RPMI8226 (cell line): Measurements from ENCODE around the gene JDP2.

Experiments used
- DNase-seq: peaks from one replicate; pipeline ENCODE4 v3.0.0-alpha.2; 2015

JDP2 gene

DNA sequence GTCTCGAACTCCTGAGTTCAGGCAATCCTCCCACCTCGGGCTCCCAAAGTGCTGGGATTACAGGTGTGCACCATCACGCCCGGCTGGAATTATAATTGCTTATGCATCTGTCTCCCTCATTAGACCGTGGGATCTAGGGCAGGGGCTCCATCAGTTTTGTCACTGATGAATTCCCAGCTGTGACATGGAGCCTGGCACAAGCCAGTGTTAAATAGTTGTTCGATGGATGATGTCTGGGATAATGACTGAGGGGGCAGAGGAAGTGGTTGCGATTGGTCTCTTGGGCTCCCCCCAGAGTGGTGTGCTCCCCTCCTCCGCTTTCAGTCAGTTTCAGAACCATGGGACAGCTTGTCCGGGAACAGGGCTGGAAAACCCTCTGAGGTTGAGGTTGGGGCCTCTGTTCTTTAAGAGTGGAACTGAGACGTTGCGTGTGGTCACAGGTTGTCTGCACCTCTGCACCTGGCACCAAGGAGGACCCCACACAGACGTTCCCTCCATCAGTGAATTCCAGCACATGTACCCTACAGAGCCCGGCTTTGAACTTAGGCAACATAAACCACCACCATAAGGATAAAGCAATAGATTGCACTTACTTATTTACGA is 63.7 kb downstream of the JDP2 start:
- no peak for DNase-seq

DNA sequence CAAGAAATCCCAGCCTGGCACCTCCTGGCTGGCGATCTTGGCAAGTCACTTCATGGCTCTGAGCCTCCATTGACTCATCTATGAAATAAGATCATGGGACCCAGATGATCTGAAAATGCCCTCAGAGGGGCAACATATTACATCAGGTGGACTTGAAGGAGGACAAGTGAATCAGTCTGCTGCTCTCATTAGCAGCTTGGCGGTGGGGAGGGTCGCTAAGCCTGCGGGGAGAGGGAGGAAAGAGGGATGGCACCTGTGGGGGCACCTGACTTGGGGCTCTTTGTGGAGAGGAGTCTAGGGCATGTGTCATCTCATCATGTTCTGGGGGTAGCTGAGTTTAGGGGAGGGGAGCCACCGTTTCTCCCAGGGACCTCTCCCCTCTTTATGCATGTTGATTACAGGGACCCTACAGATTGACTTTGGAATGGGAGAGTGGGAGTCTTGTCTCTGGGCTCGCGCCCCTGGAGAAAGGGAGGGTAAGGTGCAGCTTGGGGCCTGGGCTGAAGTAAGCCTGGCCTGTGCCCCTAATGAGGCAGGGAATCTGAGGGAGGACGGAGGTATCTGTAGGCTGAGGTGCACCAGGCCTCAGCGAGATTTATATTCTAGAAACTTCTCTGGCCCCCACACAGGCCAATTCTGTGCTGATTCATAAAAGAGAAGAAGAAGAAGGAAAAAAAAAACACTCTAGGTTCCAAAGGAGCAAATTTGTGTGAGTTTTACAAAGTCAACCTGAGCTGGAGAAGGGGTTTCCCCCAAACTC is 65.2 kb downstream of the JDP2 start:
- DNase-seq = no peak

DNA sequence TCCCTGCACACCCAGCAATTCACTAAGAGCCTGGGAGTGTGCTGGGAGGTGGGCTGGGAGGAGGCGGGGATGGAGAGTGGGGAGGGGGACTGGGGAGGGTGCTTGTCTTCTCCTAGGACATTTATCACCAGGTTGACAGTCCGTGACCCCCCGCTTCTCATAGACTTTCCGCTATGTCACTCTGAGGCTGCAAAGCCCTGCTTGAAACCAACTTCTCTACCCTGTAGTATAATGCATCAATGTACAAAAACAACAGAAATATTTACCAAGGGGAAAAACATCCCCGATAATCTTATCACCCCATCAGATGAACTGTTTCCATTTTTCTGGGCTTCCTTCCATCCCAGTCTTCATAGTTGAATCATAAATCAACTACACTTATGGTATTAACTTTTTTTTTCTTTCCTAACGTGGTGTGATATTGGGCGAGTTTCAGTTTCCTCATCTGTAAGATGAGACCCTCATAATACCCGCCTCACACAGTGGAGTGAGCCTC is 65.8 kb downstream of the JDP2 start:
- no peak for DNase-seq

DNA sequence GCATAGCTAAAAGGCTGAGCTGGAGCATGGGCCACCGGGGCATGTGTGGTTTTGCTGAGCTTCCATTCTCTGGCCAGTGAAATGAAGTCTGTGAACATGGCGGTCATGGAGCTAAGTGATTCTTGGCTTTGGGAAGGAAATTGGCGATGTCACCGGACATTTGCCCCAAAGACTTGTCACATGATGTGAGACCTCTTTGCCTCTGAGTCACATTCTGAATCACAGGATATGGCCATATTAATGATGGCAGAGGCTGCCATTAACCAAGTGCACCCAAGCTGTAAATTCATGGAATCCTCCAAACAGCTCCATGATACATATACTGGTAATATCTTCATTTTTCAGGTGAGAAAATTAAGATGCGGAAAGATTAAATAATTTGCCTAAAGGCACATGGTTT is 67.1 kb downstream of the JDP2 start:
- DNase-seq = no peak

DNA sequence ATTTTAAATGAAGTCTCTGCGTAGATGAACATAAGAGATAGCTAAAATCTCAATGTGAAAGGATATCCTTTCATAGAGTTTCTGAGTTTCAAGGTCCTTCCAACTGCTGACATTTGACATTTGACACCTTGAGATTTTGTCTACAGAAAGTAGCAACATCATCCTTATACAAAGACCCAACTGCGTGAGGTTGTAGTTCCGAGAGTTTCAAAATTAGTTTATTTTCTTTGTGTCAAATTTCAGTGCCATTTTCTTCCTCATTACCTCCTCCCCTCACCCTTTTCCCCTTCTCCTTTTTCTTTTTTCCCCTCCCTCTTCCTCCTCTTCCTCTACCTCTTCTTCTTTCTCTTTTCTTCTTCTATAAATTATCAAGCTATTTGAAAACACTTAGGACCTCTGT is 67.6 kb downstream of the JDP2 start:
- no peak for DNase-seq

DNA sequence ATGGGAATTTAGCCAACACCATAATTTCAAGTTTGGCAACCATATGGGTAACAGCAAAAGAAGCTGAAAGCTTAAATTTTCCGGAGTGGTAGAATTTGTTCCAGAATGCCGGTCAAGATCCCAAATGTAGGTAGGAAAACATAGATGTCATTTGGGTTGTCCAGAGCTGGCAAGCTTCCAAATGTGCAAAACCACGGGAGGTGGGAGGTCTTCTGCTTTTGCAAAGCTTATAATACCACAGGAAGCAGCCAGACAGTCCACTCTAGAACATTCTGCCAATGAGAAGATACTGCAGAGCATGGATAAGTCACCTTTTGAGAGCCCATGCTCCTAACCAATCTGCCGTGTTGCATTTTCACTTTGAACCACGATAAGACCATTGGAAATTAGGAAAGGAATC is 68.1 kb downstream of the JDP2 start:
- DNase-seq = no peak

DNA sequence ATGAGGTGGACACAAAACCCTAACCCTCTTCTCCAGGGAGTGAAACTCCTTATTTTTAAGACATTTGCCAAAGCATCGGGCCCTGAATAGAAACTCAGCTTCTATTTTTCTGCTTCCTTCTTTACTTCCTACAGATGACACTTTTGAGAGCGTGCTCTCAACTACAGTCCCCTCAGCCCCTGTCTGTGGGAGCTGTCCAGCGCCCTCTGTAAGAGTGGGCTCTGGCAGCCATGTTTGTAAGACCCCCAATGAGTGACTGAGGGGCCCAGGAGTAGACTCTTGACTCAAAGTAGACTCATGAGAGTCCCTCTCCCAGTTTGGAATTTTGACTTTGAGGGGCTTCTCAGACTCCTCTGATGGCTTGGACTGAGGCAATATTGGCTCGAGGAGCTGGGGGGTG is 68.9 kb downstream of the JDP2 start:
- DNase-seq = no peak

DNA sequence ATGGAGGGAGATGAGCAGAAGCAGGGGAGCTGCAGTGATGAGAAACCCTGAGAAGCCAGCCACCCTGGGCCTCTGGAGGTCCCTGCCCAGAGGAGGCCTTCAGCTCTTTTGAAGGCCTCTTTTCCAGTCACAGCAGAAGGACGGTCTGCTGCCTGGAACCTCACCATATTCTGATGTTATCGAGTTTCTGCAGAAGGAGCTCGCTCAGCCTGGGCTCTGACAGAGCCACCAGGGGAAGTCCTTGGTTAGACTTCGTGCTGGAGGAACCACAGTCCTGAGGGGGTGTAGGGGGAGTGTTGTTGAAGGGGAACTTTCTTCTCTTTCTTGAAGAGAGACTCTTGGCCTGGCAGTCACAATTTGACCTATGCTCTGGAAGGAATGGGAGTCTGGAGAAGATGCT is 69.4 kb downstream of the JDP2 start:
- DNase-seq = no peak

DNA sequence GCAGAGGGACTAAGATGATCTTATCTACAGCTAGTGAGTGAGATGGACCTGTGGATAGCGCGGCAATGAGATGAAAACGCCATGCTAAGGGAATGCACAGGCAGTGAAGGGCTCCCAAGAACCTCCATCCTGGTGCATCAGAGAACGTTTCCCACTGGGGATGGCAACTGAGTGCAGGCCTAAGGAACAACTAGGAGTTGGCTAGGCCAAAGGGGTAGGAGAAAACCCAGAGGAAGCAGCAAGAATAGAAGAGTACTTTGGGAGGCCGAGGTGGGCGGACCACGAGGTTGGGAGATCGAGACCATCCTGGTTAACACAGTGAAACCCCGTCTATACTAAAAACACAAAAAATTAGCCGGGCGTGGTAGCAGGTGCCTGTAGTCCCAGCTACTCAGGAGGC is 69.9 kb downstream of the JDP2 start:
- no peak for DNase-seq

DNA sequence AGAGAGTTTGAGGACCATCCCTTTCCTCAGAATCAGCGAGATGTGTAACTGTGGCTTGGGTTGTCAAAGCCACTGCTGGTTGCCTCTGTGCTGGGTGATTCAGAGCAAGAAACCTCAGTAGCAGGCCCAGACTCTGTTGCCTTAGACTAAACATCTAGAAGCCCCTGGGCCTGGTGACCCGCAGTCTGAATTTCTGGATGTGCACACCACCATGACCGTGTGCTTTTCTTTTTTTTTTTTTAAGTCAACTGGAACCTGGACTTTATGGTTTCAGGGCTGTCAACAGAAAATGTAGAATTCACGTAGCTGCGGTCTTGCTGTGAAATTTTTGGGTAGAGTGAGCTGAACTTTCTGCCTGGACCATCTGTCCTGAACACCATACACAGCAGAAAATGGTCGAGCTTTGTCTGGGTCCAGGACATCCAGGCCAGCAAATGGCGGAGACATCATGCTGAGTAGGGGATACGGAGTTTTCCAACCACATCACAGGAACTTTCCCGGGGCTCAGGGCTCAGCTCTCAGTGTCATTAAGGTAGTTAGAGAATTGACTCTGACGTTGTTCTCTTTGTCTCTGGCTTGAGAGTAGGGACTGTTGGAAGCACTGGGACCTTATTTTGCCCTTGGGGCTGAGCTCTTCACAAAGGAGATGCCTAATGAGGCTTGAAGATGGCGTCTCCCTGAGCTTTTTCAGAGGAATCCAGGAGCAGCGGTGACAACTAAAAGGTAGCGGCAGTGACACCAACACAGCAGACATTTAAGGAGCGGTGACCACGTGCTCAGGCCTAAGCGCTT is 71.5 kb downstream of the JDP2 start:
- DNase-seq = no peak

DNA sequence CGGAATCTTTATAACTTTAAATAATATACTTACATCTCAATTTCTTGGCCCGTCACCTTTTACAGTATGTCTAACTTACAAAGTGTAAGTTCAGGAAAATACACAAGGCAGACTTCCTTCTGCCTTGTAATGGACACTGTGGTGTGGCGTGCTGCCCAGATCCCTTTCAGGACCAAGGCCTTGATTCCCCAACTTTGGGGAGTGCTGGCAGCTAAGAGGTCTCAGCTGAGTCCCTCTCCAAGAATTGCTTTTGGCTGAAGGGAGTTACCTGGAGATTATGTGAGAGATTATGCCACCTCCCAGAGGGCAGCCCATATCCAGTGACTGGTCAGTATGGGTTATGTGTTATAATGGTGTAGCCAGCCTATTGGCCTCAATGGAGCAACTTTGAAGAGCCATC is 73.3 kb downstream of the JDP2 start:
- DNase-seq = no peak

DNA sequence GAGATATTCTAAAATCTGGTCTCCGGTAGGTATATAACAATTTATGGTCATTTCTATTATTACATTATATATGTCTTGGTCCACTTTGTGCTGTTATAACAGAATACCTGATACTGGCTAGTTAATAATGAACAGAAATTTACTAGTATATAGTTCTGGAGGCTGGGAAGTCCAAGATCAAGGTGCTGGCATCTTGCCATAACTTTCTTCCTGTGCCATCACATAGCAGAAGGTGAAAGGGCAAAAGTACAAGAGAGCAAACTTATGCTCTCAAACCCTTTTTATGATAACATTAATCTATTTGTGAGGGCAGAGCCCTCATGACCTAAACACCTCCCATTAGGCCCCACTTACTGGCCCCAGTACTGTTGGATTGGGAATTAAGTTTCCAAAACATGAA is 76.6 kb downstream of the JDP2 start:
- no peak for DNase-seq

DNA sequence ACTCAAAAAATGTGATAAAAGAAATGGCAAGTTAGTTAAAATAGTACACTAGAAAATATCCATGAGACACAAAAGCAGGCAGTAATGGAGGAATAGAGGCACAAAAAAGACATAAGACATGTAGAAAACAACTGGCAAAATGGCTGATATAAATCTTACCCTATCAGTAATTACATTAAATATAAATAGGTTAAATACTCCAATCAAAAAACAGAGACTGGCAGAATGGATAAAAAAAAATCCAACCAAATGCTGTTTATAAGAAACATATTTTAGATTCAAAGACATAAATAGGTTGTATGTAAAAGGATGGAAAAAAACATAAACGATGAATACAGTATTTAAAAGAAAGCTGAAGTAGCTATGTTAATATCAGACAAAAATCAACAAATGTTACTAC is 79.1 kb downstream of the JDP2 start:
- DNase-seq = no peak

DNA sequence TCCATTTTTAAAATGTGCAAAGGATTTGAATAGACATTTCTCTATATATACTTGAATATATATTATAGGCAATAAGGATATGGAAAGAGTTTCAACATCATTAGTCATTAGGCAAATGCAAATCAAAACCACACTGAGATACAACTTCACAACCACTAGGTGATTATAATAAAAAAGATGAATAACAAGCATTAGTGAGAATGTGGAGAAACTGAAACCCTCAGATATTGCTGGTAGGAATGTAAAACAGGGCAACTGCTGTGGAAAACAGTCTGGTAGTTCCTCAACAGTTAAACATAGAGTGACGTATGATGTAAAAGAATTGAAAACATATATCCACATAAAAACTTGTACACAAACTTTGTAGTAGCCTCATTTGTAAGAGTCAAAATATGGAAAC is 82.7 kb downstream of the JDP2 start:
- DNase-seq = no peak

DNA sequence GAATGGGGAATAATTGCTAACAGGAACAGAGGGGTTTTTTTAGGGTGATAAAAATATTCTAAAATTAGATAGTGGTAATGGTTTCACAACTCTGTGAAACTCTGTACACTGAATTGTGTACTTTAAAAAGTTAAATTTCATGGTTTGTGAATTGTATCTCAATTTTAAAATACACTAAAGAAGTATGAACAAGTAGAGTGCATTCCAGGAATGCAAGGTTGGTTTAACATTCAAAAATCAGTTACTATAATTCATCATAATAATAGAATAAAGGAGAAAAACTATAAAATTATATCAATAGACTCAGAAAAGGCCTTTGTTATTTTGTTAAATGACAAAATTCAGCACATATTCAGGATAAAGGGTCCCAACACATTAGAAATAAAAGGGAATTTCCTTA is 83.4 kb downstream of the JDP2 start:
- DNase-seq = no peak

DNA sequence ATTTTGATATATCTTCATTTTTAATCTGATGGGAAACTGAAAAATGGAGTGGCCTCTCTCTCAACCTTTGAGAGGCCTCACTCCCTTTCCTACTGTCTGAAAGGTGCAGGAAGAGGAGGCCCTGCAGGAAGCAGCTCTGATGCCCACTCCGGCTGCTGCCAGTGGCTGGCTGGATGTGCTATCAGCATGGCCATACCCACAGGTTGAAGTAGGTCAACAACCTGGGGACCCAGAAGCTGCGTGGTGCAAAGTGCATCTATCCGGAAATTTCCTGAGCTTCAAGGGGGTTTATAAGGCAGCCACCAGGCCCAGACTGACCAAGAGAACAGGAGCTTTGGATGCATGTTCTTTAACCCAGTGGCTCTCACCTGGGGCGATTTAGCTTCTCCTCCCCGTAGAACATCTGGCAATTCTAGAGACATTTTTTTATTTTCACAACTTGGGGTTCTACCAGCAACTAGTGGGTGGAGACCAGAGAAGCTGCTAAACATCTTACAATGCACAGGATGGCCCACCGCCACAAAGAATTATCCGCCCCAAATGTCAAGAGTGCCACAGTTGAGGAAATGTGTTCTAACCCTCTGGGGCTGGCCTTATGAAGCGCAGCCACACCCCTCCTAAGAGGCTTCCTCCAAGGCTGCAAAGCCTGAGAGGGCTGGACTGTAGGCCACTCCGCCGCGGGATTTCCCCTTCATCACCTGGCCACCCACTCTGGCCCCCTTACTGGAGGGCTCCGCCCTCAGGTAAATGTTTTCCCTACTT is 86.3 kb downstream of the JDP2 start:
- DNase-seq = no peak

DNA sequence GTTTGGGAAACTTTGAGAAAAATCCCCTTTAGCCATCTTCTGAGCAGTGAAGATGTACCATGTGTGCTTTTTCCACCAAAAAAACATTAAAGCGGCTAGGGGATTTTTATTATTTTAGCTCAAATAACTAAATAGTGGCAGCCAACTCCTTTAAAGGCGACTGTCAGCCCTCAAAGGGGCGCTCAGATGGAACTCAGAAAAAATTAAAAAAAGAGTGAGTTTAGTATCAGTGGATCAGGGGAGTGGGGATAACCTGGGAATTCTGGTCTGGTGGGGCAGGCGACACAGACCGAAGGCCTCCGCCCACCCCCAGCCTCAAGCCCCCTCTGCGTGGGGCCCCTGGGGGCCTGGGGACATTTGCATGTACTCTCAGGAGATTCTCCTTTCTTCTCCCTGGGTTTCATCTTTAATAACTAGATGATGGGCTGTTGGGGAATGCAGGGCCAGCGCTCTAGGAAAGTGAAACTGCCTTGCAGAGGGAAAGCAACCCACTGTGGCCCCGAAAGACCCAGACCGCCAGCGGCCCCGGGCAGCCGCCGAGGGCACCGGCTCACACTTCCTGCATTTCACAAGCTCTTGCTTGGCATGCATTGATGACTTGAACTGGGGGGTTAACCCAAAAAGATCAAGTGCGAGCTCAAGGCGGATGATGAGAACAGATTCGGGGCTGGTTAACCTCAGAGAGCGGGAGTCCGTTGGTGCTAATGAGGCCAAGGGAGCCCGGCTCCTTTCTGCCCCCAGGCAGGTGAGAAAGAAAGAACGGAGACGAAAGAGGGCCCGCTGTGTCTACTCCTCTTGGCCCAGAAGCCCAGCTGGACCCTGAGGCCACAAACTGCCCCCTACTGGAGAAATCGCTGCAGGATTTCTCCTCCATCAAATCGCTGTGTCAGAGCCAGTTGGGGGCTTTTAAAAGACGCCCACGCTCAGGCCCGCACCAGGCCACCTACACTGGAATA is 87.1 kb downstream of the JDP2 start:
- peak; percentile 33 for DNase-seq

DNA sequence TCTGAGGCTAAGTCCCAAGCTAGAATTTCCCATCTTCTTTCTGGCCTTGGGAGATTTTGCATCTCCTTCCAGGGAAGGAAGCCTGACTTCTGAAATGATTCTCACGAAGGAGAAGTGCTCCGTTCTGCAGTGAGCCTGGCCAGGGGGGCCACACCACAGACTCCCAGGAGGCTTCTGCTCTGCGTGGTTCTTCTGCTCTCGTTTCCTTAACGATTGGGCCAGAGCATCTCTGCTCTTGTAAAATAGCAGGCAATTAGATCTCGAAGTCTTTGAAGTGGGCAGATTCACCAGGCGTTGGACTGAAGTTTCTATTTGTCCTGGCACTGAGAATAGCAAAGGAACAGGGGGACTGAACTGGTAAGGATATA is 87.8 kb downstream of the JDP2 start:
- no peak for DNase-seq

DNA sequence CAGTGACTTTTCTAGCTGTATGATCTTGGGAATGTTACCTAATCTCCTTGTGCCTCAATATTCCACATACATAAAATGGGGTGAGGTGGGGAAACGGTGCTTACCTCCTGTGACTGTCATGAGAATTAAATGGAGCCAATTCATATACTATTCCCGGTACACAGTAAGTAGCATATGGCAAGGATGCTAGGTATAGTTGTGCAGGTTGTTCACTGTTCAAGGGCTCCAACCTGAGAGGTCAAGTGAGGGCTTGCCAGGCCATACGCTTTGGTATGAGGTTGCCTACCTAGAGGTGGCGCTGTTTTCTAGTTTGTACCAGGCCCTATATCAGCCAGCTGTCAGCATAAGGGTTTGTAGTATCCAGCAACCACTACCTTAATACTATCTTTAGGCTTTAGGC is 90.8 kb downstream of the JDP2 start:
- DNase-seq = peak; percentile 28

DNA sequence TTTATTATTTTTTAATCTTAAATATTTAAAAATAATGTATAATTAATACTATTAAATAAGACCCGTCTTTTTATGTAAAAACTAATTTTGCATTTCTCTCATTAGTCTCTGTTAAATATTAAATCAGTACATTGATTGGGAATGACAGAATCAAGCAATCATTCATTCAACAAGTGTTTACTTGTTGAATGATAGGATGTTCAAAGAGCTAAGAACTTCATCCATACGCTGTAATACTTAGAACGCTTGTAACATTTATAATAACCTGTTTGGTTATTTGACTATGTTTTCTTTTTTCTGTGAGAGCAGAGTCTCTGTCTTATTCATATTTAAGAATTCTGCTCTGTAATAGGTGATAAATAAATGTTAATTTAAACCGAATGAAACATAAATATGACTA is 91.6 kb downstream of the JDP2 start:
- DNase-seq = no peak

DNA sequence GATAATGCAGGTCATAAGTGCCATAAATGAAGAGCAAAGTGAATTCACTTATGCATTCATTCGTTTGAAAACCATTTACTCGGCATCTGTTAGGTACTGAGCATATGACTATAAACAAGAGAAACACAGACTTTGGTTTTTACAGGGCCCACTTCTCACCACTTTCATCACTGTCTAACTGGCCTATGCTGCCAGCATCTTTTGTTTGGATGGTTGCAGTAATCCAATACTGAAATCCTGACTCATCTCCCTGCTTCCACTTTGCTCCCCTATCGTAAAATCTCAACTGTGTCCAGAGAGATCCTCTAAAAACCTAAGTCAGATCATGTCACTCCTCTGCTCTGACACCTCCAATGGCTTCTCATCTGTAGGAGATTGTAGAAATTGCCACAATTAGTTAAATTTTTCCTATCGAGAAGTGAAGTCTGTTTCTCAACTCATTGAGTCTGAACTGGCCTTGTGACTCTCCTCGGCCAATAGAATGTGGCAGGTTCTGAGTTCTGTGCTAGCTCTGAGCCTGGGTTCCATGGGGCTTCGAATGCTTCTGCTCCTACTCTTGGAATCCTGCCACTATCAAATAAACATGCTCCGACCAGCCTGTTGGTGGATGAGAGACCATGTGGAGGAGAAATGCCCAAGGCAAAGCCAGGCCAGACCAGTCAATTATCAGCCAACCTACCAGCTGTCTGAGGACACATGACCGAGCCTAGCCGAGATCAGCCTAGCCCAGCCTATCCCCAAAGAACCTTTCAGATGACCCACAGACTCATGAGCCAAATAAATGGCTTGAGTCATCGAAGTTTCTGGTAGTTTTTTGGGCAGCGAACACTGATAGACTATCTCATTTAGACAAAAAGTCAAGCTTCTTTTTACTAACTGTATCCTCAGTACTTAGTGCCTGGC is 92.3 kb downstream of the JDP2 start:
- no peak for DNase-seq
